ENCODE measurements around the gene TRMT11.
"Not testable (repeated sequence)": the region's sequence is repeated elsewhere in the genome, so short reads cannot be mapped to it uniquely, and the experiment has no call there.

Gene TRMT11

DNA sequence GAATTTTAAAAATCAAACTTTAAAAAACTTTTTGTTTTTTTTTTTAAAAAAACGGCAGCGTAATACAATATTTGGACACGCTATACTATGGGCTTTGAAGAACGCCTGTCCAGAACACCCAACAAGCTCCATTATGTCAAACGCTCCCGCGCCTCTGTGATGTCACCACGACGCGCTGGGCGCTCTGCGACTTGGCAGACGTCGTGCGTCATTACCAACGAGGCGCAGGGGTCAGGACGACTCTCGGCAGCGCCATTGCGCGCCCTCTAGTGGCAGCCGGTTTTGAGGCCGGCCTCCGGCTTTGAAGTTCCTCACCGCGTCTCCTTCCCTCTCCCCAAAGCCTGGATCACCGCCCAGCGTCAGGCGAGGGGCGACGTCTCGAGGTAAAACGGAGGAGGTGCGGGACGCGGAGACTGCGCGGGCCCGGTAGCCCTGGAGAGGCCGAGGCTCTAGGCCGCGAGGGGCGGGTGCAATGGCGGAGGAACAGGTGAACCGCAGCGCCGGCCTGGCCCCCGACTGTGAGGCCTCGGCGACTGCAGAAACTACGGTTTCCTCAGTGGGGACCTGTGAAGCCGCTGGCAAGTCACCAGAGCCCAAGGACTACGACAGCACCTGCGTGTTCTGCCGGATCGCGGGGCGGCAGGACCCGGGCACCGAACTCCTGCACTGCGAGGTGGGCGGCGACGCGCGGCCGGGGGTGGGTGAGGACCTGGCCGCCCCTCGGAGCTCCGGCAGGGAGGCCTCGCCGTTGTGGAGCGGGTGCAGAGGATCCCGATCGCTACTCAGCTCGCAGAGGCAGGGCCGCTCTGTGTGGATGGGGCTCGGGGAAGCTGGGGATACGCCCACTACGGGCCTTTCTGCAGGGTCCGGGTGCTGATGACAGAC lies 29.6 kb upstream of the TRMT11 start, which contains the start of gene HINT3:
Gene HINT3 (plus strand): TSS at position 265 of the 885 bp plus-strand sequence. CDS start 208 bp downstream, at position 473.
- DNase-seq (ENCODE audit: low spot score) = peak; percentile 96

DNA sequence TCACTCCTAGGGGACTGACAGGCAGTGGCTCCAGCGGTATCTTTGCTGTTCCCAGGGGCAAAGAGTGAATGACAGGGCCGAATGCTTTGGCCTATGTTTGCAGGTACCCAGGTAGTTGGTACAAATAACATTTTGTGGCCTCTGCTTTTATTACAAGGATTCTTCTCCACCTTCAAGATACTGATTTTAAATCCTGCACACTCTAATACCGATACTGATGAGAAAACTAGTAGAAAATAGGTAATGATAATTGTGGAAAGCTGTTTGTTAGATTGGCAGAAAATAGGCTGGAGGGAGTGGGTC lies 29.0 kb upstream of the TRMT11 start:
- no peak for DNase-seq (ENCODE audit: low spot score)

DNA sequence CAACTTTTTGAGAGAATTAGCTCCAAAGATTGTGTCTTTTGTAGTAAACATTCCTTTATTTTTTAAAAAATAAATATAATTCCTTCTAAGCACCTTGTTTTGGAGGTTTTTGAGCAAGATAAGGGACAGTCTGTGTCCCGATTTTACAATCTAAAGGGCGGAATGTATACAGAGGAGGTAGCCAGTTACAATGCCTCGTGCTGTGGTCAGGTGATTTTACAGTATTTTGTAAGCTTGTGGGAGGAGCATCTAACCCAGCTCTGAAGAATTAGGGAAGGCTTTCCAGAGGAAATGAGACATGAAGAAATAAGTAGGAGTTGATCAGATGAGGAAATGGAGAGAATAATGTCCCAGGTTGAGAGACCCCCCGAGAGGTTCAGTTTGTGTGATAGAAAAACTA lies 28.5 kb upstream of the TRMT11 start:
- DNase-seq (ENCODE audit: low spot score) = peak; percentile 50

DNA sequence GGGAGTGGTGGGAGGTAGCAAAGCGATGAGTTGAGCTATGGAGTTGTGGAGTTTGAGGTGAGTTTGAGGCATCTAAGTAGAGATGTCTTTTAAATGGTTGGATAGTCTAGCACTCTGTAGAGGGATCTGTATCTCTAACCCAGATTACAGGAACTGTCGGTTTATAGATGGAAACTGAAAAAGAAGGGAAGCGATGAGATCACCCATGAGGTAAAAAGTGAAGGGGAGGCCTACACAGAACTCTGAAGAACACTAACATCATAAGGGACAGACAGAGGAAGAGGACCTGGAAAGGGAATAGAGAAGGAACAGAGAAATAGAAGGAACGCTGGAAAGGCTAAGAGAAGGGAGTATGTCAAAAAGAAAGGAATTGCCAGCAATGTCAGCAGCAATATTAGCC lies 27.3 kb upstream of the TRMT11 start:
- no peak for DNase-seq (ENCODE audit: low spot score)

DNA sequence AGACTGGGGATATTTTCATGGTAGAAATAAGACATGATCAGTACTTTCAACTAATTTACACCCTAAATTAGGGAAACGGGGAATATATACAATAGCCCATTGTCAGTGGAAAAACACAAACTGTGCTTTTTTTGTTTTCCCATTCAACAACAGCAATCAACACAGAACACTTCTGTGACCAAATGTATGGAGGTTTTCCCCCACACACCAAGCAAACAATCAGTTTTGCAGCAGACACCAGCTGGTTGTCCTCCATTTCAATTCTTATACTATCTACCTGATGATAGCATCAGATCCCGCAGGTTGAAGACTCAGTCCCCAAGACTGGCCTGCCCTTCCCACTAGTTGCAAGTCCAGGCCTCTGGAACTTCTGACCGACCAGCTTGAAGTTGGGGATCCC lies 25.2 kb upstream of the TRMT11 start:
- DNase-seq (ENCODE audit: low spot score) = no peak

DNA sequence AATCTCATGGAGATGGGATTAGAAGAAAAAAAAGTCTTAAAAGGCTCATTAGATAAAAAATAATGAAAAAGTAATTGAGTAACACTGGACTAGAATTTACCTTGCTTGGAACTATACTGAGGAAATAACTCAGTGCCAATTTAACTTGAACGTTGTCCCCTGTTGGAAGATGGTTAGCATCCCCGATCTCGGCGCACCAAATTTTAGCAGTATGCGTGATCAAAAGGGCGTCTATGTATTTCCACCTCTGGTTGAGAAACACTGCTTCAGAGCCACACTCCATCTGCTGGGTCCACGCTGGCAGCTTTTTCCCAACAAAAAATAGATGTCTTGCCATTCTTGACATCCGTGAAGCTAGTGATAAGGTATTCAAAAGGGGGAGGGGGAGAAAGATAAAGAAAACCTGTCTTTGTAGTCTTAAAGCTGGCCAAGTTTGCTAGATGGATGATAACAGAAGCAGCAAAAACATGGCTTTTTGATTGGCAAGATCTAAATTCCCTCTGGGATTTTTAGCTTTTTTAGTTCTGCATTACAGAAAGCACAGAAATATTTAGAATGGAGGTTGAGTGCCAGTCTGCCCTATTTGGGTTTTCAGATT lies 23.3 kb upstream of the TRMT11 start:
- no peak for DNase-seq (ENCODE audit: low spot score)

DNA sequence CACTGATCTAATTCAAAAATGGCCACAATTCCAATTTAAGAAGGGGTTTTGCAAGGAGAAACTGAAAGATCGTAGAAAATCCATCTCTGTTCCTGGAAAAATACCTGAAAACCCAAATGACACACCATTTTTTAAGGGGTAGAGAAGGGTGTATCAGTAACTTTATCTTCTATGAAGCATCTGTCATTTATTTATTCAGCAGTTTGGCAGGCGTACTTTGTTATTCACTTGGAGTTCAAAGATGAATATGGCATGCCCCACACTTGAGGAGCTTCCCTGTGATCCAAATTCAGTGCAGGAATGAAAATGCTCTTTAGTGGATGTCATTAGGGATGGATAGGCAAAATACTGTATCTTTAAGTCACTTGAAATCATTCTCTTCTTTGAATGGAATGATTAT lies 22.5 kb upstream of the TRMT11 start:
- DNase-seq (ENCODE audit: low spot score) = no peak

DNA sequence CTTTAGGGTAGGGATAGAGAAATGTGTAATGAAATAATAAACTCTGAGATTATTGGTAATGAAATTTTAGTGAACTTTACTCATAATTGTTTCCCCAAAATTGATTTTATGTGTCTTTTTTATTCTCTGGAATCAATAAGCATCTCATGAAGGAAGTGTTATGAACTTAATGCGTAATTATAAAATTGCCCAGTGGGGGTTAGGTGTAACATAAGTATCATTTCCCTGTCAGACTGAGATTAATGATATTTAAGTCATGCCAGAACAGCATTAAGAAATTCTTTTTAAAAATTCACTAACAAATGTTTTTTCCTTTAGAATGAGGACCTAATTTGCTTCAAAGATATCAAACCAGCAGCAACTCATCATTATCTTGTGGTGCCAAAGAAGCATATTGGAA lies 19.8 kb upstream of the TRMT11 start:
- DNase-seq (ENCODE audit: low spot score) = no peak

DNA sequence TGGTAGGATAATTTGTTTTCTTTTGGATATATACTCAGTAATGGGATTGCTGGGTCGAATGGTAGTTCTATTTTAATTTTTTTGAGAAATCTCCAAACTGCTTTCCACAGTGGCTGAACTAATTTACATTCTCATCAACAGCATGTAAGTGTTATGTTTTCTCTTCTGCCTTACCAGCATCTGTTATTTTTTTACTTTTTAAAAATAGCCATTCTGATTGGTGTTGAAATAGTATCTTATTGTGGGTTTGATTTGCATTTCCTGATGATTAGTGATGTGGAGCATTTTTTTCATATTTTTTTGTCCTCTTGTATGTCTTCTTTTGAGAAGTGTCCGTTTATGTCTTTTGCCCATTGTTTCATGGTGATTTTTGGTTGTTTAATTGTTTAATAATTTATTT lies 17.8 kb upstream of the TRMT11 start:
- no peak for DNase-seq (ENCODE audit: low spot score)

DNA sequence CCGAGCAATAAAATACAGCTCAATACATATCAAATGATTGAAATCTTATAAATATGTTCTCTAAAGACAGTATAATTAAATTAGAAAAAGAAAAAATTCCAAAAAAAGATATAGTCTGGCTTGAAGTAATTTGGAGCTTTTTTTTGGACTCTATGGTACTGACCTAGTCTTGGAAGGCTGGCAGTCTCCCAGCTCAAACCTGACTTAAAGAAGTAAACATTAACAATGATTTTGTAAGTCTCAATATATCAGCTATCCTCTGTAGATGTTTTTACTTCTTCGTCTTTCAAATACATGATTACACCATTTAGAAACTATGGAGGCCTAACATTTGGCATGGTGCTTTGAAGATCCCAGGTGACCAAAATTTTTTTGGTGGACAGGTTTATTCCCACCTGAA lies 15.6 kb upstream of the TRMT11 start:
- DNase-seq (ENCODE audit: low spot score) = no peak

DNA sequence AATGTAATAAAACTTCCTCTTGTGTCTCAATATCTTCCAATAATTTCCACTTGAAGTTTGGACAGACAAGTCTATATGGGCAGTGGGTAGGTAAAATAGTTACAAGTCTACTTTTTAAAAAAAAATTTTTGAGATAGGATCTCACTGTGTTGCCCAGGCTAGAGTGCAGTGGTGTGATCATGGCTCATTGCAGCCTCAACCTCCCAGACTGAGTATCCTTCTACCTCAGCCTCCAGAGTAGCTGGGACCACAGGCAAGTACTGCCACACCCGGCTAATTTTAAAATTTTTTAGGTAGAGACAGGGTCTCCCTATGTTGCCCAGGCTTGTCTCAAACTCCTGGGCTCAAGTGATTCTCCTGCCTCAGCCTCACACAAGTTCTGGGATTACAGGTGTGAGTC lies 13.9 kb upstream of the TRMT11 start:
- DNase-seq (ENCODE audit: low spot score) = not testable (repeated sequence)

DNA sequence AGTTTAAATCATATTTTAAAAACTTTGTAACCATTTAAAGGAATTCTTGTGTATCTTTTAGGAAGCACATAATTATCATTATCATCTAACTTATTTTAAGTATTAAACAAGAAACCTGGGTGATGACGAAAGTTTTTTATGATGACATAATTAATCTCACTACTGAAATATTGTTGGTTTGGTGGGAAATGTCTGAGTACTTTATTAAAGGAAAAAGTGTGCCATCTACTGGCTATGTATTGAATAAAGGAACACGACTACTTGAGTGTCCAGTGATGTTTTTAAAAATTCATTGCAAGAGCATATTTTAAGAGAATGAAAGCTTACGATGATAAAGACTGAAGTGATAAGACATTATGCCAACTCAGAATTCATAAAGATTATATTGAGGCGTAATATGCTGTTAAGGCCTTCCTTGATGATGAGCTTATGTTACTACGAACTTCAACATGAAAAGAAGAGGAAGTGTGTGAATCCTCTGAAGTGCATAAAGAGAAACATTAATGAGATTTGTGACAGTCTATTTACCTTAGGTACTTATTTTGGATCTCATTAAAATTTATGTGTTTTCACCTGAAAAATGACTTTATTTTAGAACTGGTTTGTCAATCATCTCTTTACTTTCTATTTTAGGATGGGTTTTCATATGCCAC lies 12.0 kb upstream of the TRMT11 start:
- peak; percentile 51 for DNase-seq (ENCODE audit: low spot score)

DNA sequence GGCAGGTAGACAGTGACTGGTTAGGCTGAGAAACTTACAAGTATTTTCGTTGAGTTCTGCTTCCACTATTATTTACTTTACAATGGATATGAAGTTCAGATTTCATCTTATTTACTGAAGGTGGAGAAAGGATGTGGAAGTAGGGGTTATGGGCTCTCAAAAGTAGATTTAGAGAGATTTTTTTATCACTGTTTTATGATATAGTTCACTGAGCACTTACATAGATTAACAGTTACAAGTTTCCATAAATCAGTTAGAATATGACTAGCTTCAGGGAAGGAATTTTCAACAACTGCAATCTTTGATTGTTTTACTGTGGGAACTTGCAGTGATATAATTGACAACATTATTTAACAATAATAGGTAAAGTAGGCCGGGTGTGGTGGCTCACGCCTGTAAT lies 7.2 kb upstream of the TRMT11 start:
- DNase-seq (ENCODE audit: low spot score) = no peak

DNA sequence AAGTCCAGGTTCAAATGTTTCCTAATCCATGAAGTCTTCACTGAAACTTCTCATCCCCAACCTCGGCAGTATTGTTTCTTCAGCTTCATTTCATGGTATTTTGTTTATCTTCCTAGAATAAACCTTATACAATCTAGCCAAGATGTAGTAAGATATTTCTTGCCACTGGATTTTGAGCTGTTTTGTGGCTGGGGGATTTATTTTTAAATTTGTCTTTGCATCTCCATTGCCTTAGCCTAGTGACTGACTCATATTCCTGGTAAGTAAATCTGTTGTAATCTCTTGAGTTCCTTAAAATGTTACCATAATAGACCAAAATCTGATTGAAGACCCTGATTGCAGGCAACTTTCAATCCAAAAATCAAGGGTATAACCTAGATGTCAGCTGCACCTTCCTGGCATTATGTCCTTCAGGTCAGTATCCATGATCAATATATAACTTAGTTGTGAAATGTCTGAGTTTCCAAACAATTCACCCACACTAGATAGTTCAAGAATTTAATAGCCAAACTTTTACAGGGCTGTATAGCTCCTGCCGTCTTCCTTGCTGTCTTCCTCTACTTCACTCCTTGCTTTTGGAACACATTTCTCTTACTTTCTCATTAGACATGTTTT lies 4.7 kb upstream of the TRMT11 start:
- DNase-seq (ENCODE audit: low spot score) = no peak

DNA sequence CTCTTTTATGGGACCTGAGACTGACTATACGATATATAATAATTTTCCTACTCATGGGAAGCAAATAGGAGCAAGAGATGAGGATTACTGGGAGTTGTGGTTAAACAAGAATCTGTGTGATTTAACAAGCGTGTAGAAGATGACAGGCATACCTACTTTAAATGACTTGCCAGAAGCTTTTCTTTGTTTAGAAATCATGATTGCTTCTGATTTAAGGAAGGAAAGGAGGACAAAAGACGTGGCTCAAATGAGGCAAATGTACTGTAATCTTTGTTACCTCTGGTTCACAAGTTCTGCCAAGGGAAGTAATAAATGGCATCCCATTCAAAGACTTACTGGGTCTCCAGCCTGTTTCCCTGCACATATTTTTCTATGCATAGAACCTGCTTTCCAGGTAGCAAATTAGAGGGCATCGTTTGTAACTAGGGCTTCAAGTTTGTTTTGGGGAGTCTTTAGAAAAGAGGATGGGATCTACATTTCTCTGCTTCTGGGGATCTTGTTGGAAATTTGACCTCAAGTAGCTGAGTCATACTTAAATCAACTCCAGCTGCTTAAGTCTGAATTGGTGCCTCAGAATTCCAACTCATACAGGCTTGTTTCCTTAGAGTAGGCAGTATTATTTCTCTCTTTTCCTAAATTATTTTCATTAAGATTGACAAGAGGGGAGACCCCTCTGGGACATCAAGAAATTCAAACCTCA lies 2.9 kb upstream of the TRMT11 start:
- DNase-seq (ENCODE audit: low spot score) = peak; percentile 58

DNA sequence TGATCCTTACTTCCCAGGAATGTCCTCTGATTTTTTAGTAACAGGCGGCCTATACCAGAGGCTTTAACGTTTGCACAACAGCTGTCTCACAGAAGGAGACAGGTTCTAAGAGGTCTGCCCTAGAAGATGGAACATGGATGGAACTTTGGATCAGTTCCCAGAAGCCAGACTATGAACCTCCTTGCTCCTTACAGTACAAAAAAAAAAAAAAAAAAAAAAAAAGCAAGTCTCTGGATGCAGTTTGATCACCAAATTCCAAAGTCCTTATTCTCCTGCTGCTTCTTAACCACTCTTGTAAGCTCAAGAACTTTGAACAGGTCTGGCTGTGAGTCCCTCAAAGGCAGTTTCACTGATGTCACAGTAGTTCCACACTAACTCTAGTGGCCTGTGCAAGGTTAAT lies 2.0 kb upstream of the TRMT11 start:
- peak; percentile 48 for DNase-seq (ENCODE audit: low spot score)

DNA sequence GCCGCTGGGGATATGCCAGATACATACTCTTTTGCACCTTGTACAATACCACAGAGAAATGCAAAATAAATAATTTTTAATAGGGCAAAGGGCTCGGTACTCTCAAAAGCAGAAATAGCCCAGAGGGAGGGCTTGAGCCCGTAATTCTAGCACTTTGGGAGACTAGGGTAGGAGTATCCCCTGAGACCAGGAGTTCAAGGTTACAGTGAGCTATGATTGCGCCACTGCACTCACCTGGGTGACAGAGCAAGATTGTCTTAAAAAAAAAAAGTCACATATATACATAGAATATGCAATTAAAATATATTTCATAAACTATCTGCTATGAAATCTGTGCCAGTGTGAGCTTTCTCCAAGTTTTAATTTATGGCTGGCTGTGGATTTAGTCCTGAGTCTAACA lies 818 bp upstream of the TRMT11 start:
- no peak for DNase-seq (ENCODE audit: low spot score)

DNA sequence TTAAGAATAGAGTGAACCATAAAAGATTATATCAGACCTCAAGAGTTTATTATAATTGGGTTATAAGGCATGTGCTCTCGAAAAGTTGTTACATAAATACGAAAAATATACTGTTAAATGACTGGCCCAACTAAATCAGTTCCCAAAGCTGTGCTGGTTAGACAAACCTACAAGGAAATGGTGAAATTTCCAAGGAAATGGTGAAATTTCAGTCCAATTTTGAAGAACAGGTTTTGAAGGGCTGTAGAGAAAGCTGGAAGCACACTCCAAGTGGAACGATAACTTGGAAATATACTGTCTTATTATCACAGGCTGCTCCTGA lies 400 bp upstream of the TRMT11 start:
- peak; percentile 7 for DNase-seq (ENCODE audit: low spot score)

DNA sequence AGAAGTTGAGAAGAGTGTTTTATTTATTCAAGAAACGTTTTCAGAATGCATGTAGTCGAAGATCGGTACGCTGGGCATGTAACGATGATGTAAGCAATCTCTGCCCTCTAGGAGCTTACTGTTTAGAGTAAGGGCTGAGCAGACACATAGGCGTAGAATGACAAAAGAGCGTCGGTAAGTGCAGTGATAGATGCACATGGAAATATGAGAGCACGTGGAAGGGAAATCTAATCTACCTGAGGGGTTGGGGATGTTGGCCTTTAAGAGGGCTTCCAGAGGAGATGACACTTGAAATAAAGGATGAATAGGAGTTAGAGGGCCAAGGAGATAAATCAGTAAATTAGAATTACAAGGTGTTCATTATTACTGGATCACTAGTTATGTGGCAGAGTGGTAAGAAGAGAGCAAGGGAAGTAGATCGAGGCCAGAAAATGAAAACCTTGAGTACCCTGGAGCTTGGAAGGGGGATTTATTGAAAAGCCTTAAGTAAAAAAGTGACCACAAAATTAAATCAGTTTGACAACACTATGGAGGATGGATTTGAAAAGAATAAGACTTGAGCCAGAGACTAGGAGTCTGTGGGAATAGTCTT lies 782 bp downstream of the TRMT11 start:
- peak; percentile 12 for DNase-seq (ENCODE audit: low spot score)

DNA sequence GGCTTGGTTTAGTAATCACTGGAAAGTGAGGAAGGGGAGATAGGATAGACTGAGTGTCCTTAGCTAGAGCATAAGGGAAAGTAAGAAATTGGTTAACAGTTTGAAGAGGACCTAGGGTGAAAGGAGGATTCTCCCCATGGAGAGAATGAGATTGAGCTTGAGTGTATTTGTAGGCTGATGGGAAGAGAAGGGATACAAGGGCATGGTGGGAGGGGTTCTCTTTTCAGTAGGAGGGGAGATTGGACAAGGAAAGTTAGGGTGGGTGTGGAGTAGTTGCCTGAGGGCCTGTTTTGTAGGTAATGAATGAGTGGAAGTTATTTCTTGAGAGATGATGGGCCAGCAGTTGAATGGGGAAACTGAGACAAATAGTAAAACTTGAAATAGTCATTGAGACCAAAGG lies 1.9 kb downstream of the TRMT11 start:
- DNase-seq (ENCODE audit: low spot score) = no peak

DNA sequence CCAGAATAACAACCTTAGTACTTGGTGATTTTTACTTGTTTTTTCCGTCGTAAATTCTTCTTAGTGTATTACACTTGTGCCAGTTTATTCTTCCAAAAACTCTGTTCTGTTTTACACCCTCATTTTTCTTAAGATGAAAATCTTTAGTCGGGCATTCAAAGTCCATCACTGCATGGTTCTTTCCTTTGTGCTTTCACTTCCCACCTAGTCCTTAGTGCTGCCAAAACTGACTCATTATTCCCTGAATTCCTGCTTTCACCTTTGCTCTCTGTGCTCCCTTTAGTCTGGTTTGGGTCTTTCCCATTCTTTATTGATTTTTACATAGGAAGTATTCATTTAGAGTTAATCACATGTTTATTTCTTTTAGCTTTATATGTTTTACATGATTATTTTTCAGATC lies 3.3 kb downstream of the TRMT11 start:
- no peak for DNase-seq (ENCODE audit: low spot score)

DNA sequence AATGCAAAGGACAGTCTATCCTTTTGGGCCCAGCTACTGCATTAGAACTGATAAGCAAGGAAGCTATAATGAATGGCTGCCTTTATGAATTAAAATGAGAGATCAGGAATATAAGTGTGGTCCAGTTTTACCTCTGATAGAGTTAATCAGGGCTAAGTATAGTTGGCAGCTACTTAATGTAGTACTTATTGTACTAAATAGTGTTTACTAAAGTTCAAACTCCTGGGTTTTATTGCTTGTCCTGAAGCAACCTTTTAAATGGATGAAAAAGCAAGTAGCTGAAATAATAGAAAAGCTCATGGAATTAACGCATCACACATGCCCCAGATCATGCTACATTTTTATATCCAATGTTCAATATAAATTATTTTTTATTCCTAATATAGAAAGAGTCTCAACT lies 5.3 kb downstream of the TRMT11 start:
- DNase-seq (ENCODE audit: low spot score) = no peak

All from AG20443 (cell line).